Endothelial cell of umbilical vein (primary cell): ENCODE measurements around the gene PIK3R2. TPM values are rescaled to one million over a fixed set of nuclear protein-coding genes. Genes with fewer than 3 reads are reported as not detected.

Experiments used
- BruUV-seq: library from RNA; stranded (reverse); fragments of 400-500 nt; replicated peaks from 2 replicates; lab custom pipeline; 2021; lab: Mats Ljungman, UMichigan
- CTCF ChIA-PET: fragments of 300-600, 350-600 bp; sonication (Branson Sonifier 250); formaldehyde crosslinking; loops from one replicate; lab custom pipeline; 2021; ENCODE audit warnings: antibody characterized with exemption, inconsistent platforms; lab: Charles Lee
- POLR2A ChIA-PET: fragments of 300-600, 350-600 bp; sonication (Branson Sonifier 250); formaldehyde crosslinking; loops from one replicate; lab custom pipeline; 2021; ENCODE audit warnings: antibody characterized with exemption, inconsistent platforms; lab: Charles Lee
- DNase-seq: peaks from one replicate; pipeline ENCODE4 v3.0.0-alpha.2; 2011; ENCODE audit warnings: low read depth, low spot score
- FAIRE-seq: peaks from 2 replicates; lab custom pipeline; 2011; peaks lifted over from hg19 to GRCh38; lab: Jason Lieb, UNC
- H2AFZ ChIP-seq: 2 replicates; pipeline ENCODE4 v1.6.0; 2012; ENCODE audit warnings: low read depth, low read length, control low read depth, inconsistent platforms
- H3K27ac ChIP-seq: 2 replicates; pipeline ENCODE4 v1.5.1; 2011; ENCODE audit warnings: low read depth, mild to moderate bottlenecking, control low read depth, low read length, moderate library complexity; ENCODE audit not compliant: insufficient read depth
- H3K27me3 ChIP-seq, 2 experiments: 2 replicates each; pipeline versions ENCODE4 v1.6.0 to v1.6.1; 2011; ENCODE audit warnings: low read length in 2 of 2, mixed read lengths in 1 of 2; ENCODE audit not compliant: control insufficient read depth in 2 of 2, insufficient read depth in 2 of 2
- H3K36me3 ChIP-seq, 2 experiments: 2 replicates in 1 of 2; 3 replicates in 1 of 2; pipeline ENCODE4 v1.5.1; 2011; ENCODE audit warnings: low read length in 2 of 2, mild to moderate bottlenecking in 1 of 2, moderate library complexity in 1 of 2; ENCODE audit not compliant: control insufficient read depth in 2 of 2, insufficient read depth in 2 of 2; ENCODE audit errors: extremely low read depth in 1 of 2
- H3K4me1 ChIP-seq: 3 replicates; pipeline ENCODE4 v1.5.1; 2011; ENCODE audit warnings: mild to moderate bottlenecking, low read length; ENCODE audit not compliant: control insufficient read depth, insufficient read depth; ENCODE audit errors: extremely low read depth
- H3K4me2 ChIP-seq: 2 replicates; pipeline ENCODE4 v1.6.1; 2011; ENCODE audit warnings: low read length, control low read depth, mixed read lengths; ENCODE audit not compliant: insufficient read depth
- H3K4me3 ChIP-seq, 3 experiments: fragments of 200-600 bp in 1 of 3; sonication (generic), shearing (Covaris generic) in 1 of 3; replicated peaks in 1 of 3; 2 replicates each; pipeline ENCODE4 v1.5.1; 2011 to 2016; ENCODE audit warnings: control low read depth in 3 of 3, low read length in 3 of 3, mild to moderate bottlenecking in 2 of 3, inconsistent platforms in 1 of 3, low read depth in 1 of 3, moderate library complexity in 1 of 3; ENCODE audit not compliant: insufficient read depth in 1 of 3
- H3K79me2 ChIP-seq: 2 replicates; pipeline ENCODE4 v1.6.0; 2012; ENCODE audit warnings: low read length, inconsistent platforms; ENCODE audit not compliant: control insufficient read depth, insufficient read depth
- H3K9ac ChIP-seq: replicated peaks from 2 replicates; pipeline ENCODE3; 2011; ENCODE audit warnings: low read length, control low read depth; ENCODE audit not compliant: insufficient read depth; ENCODE audit errors: extremely low read depth
- H3K9me1 ChIP-seq: replicated peaks from 3 replicates; pipeline ENCODE4 v1.6.0; 2011; ENCODE audit warnings: mild to moderate bottlenecking, low read length; ENCODE audit not compliant: control insufficient read depth, insufficient read depth; ENCODE audit errors: extremely low read depth
- H3K9me3 ChIP-seq: replicated peaks from 2 replicates; pipeline ENCODE4 v1.5.1; 2012; ENCODE audit warnings: low read length, inconsistent platforms; ENCODE audit not compliant: control insufficient read depth, insufficient read depth
- H4K20me1 ChIP-seq: replicated peaks from 2 replicates; pipeline ENCODE3; 2011; ENCODE audit warnings: mild to moderate bottlenecking, low read length; ENCODE audit not compliant: control insufficient read depth, insufficient read depth; ENCODE audit errors: extremely low read depth
- EZH2 ChIP-seq: IDR thresholded peaks from 2 replicates; pipeline ENCODE4 v1.6.1; 2012; ENCODE audit warnings: borderline replicate concordance, low read depth, mild to moderate bottlenecking, moderate library complexity, low read length, inconsistent platforms; ENCODE audit not compliant: severe bottlenecking
- FOS ChIP-seq: IDR thresholded peaks from 2 replicates; pipeline ENCODE4 v1.6.1; 2011; ENCODE audit warnings: mild to moderate bottlenecking, low read length, moderate library complexity, borderline replicate concordance; ENCODE audit not compliant: insufficient read depth
- GATA2 ChIP-seq: IDR thresholded peaks from 2 replicates; pipeline ENCODE4 v1.7.0; 2011; ENCODE audit warnings: low read depth, mild to moderate bottlenecking, moderate library complexity, mixed read lengths, low read length; ENCODE audit not compliant: insufficient read length, insufficient read depth
- JUN ChIP-seq: IDR thresholded peaks from 2 replicates; pipeline ENCODE4 v1.6.1; 2011; ENCODE audit warnings: borderline replicate concordance, low read depth; ENCODE audit not compliant: insufficient read length, insufficient read depth
- MYC ChIP-seq: IDR thresholded peaks from one replicate; pipeline ENCODE4 v1.6.1; 2011; ENCODE audit warnings: mild to moderate bottlenecking, low read depth, low read length
- POLR2A ChIP-seq: IDR thresholded peaks from 2 replicates; pipeline ENCODE4 v1.6.1; 2012; ENCODE audit warnings: low read depth, mild to moderate bottlenecking, control low read depth, low read length
- POLR2AphosphoS5 ChIP-seq: IDR thresholded peaks from 2 replicates; pipeline ENCODE4 v1.6.1; 2012; ENCODE audit warnings: low read depth, mild to moderate bottlenecking, control low read depth, low read length, moderate library complexity; ENCODE audit not compliant: insufficient read depth
- dilution Hi-C: fragments of 300-500 bp; cut with MboI; formaldehyde crosslinking; loops from one replicate; pipeline ENCODE4 v1.15.0; 2019; ENCODE audit warnings: low sequenced_read_pairs; ENCODE audit not compliant: extremely low pct_ligation_motif_present
- intact Hi-C: fragments of 100-400 bp; cut with micrococcal nuclease; formaldehyde crosslinking; loops from one replicate; pipeline ENCODE4 v1.10.0; 2022
- polyA plus RNA-seq, 4 experiments: library from polyadenylated mRNA; depleted of rRNA in 3 of 4; stranded (reverse) in 3 of 4; unstranded in 1 of 4; fragments of >200 nt; gene quantifications; 2 replicates each; pipeline versions ENCODE4 v1.2.1 to v1.2.3, GENCODE V29; 2011 to 2012; ENCODE audit warnings: missing spikeins in 1 of 4
- total RNA-seq: library from RNA; stranded (reverse); gene quantifications from 2 replicates; pipeline ENCODE4 v1.2.3, GENCODE V29; 2021
- TF ChIP-seq, protein P1 (sequence below): IDR thresholded peaks from 2 replicates; pipeline ENCODE4 v1.6.1; 2011; ENCODE audit not compliant: insufficient read depth, insufficient read length
- TF ChIP-seq, protein P2 (sequence below), 2 donors: IDR thresholded peaks; 1 replicate in 1 of 2; 2 replicates in 1 of 2; pipeline ENCODE4 v1.5.1; 2011; ENCODE audit warnings: low read length in 2 of 2, mild to moderate bottlenecking in 2 of 2, moderate library complexity in 2 of 2, control low read depth in 1 of 2, inconsistent platforms in 1 of 2, low read depth in 1 of 2; ENCODE audit not compliant: insufficient read depth in 1 of 2; ENCODE audit errors: extremely low read depth in 1 of 2

Gene PIK3R2
- total and polyA plus RNA-seq, 2 donors (not counting 3 experiments of a cell fraction or from before 2014, with no cell fraction given): 8.1 to 15.2 TPM

DNA sequence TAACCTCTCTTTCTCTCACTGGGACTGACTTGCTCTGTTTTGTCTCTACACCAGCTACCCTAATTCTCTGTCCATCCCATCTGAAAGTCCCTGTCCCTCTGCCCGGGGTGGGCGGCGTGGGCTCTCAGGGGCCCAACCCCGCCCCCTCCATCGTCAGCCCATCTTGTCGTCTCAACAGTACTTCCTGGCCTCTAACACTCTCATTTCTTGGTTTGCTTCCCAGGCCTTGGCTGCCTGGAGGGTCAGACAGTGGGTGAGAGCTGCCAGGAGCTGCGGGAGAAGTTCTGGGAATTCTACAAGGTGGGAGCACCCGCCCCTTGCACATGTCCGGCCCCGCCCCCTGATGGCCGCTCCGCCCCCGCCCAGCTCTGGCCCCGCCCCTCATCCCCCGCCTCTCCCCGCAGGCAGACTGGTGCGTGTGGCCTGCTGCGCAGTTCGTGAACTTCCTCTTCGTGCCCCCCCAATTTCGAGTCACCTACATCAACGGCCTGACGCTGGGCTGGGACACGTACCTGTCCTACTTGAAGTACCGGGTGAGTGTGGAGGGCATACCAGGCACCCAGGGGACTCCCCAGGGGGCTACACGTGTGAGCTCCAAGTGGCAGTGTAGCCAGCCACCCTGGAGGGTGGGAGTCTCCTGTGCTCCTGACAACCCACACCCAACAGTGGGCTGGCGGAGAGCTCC is 41.7 kb downstream of the PIK3R2 start:
- Histone ChIP-seq H3K4me2 (peak overlapping the region; percentile 75), H3K4me3 (no peak overlapping the region), H3K27ac (no peak overlapping the region), H2AFZ (peak overlapping the region; percentile 33), H3K9me3 (no peaks in the 10 kb centered on the region), H3K9me1 (no peaks in the 10 kb centered on the region), H4K20me1 (no peaks in the 10 kb centered on the region), H3K79me2 (no peaks in the 10 kb centered on the region), H3K36me3 (peaks cover 0 to 6% of the 10 kb centered on the region in 2 experiments), H3K4me1 (peaks cover 14% of the 10 kb centered on the region), H3K9ac (no peak overlapping the region), H3K27me3 (no peaks in the 10 kb centered on the region)
- no TSS peak for BruUV-seq
- POLR2A ChIA-PET: no interaction called here
- CTCF ChIA-PET: interaction anchor here (0.8 to 2.1 kb wide), 6 partner anchors 11 to 134 kb away, joined by 3 to 7 read pairs (median 4); no protein-coding TSS in a partner anchor
- dilution Hi-C loops (no loop called here), intact Hi-C loops (no loop called here)
- peak; percentile 11 for DNase-seq
- TF ChIP-seq, protein P1, sequence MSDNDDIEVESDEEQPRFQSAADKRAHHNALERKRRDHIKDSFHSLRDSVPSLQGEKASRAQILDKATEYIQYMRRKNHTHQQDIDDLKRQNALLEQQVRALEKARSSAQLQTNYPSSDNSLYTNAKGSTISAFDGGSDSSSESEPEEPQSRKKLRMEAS: no peak
- TF ChIP-seq EZH2: no peak
- FAIRE-seq: no peak

DNA sequence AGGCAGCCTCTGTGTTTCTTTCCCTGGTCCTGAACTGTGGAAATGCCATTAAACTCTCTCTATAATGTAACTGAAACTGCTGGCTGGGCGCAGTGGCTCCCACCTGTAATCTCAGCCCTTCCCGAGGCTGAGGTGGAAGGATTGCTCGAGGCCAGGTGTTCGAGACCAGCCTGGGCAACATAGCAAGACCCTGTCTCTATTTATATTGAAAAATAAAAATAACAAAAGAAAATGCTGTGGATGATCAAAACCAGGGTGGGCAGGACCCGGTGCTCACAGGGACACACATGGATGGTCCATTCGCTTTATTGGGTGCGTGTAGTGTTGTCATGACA is 43.5 kb downstream of the PIK3R2 start:
- Histone ChIP-seq H4K20me1 (no peaks in the 10 kb centered on the region), H3K27me3 (no peaks in the 10 kb centered on the region), H3K4me1 (peaks cover 14% of the 10 kb centered on the region), H3K79me2 (no peaks in the 10 kb centered on the region), H3K9me1 (no peaks in the 10 kb centered on the region), H3K4me2 (no peak overlapping the region), H3K4me3 (no peak overlapping the region), H3K9me3 (no peaks in the 10 kb centered on the region), H2AFZ (no peak overlapping the region), H3K27ac (no peak overlapping the region), H3K9ac (no peak overlapping the region), H3K36me3 (peaks cover 0 to 6% of the 10 kb centered on the region in 2 experiments)
- POLR2A ChIA-PET: no interaction called here
- DNase-seq (no peak), FAIRE-seq (no peak)
- dilution Hi-C loops: no loop called here
- no TSS peak for BruUV-seq
- no peak for TF ChIP-seq POLR2AphosphoS5
- TF ChIP-seq, protein P1: no peak
- no peak for TF ChIP-seq FOS
- TF ChIP-seq EZH2: no peak
- no peak for TF ChIP-seq GATA2
- no peak for TF ChIP-seq POLR2A
- no peak for TF ChIP-seq JUN
- TF ChIP-seq MYC: no peak
- TF ChIP-seq, protein P2, sequence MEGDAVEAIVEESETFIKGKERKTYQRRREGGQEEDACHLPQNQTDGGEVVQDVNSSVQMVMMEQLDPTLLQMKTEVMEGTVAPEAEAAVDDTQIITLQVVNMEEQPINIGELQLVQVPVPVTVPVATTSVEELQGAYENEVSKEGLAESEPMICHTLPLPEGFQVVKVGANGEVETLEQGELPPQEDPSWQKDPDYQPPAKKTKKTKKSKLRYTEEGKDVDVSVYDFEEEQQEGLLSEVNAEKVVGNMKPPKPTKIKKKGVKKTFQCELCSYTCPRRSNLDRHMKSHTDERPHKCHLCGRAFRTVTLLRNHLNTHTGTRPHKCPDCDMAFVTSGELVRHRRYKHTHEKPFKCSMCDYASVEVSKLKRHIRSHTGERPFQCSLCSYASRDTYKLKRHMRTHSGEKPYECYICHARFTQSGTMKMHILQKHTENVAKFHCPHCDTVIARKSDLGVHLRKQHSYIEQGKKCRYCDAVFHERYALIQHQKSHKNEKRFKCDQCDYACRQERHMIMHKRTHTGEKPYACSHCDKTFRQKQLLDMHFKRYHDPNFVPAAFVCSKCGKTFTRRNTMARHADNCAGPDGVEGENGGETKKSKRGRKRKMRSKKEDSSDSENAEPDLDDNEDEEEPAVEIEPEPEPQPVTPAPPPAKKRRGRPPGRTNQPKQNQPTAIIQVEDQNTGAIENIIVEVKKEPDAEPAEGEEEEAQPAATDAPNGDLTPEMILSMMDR (IDR thresholded peaks at IDR 0.05; ENCODE audit: extremely low read depth in 1 of 2, insufficient read depth in 1 of 2, low read depth in 1 of 2, low read length in 2 of 2): no peak
- intact Hi-C loops: no loop called here
- CTCF ChIA-PET: interaction anchor here (0.6 to 1.1 kb wide), 2 partner anchors 83 to 329 kb away, joined by 4 read pairs; no protein-coding TSS in a partner anchor
